GM21717 (cell line): ENCODE measurements around the gene ZNF608.

Experiments
- ATAC-seq: cut with Tn5 transposase; IDR thresholded peaks from one replicate; pipeline ENCODE4 v1.9.1; 2021; ENCODE audit warnings: mild to moderate bottlenecking, moderate library complexity; ENCODE audit not compliant: unreplicated experiment

Gene ZNF608

GRCh38 chr5:124696898-124697297 lies 49.5 kb downstream of the ZNF608 start:
- no peak for ATAC-seq
